Gastroesophageal sphincter (tissue), 3 donors: ENCODE data around the gene DGKG.

Source experiments
- CTCF ChIP-seq, 4 experiments: fragments of 200-600 bp in 2 of 4; fragments of 450-650 bp in 2 of 4; sonication (generic) in 1 of 4; IDR thresholded peaks; one replicate each; pipeline ENCODE4 v1.5.1; 2017 to 2019; ENCODE audit warnings: antibody characterized with exemption in 4 of 4, mild to moderate bottlenecking in 2 of 4, moderate library complexity in 2 of 4
- POLR2A ChIP-seq, 2 donors: fragments of 450-650 bp; IDR thresholded peaks; one replicate each; pipeline ENCODE4 v1.6.1; 2017; ENCODE audit warnings: antibody characterized with exemption in 2 of 2, mild to moderate bottlenecking in 2 of 2, moderate library complexity in 1 of 2
- POLR2AphosphoS5 ChIP-seq: sonication (generic); formaldehyde crosslinking; IDR thresholded peaks from one replicate; pipeline ENCODE4 v1.6.1; 2017; ENCODE audit warnings: antibody characterized with exemption

DNA sequence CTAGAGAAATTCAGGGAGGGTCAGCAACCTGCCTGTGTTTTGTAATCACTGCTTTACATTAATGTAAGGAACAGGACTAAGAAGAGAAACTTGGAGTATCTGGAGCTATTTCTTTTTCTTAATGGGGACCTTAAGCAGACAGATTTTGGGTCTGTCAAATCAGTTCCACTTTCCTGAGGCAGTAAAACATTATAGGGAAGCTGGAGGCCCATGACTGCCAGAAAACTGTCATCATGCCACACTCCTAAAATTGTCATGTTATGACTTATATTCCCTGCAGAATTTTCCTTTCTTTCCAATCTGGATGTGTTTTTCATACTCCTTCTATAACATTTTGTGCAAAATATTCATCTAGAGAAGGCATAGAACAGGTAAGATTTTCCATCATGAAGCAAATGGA, 28.8 kb downstream of the DGKG start:
- TF ChIP-seq CTCF (IDR thresholded peaks at IDR 0.05) (no peak), POLR2AphosphoS5 (no peak), POLR2A (IDR thresholded peaks at IDR 0.05) (no peak)
